HG02973 (cell line): ENCODE measurements around the gene TTC38.
A peak's percentile ranks its signal among the peaks of the same experiment; 100 is the strongest.

Source experiments
- ATAC-seq: cut with Tn5 transposase; IDR thresholded peaks from one replicate; pipeline ENCODE4 v1.9.1; 2021; ENCODE audit warnings: moderate library complexity; ENCODE audit not compliant: unreplicated experiment

TTC38 gene

GRCh38 chr22:46275455-46276122, 7.8 kb downstream of the TTC38 start:
- no peak for ATAC-seq

GRCh38 chr22:46276563-46276962, 8.8 kb downstream of the TTC38 start:
- ATAC-seq: no peak

GRCh38 chr22:46278656-46279645, 11.1 kb downstream of the TTC38 start:
- ATAC-seq: no peak

DNA sequence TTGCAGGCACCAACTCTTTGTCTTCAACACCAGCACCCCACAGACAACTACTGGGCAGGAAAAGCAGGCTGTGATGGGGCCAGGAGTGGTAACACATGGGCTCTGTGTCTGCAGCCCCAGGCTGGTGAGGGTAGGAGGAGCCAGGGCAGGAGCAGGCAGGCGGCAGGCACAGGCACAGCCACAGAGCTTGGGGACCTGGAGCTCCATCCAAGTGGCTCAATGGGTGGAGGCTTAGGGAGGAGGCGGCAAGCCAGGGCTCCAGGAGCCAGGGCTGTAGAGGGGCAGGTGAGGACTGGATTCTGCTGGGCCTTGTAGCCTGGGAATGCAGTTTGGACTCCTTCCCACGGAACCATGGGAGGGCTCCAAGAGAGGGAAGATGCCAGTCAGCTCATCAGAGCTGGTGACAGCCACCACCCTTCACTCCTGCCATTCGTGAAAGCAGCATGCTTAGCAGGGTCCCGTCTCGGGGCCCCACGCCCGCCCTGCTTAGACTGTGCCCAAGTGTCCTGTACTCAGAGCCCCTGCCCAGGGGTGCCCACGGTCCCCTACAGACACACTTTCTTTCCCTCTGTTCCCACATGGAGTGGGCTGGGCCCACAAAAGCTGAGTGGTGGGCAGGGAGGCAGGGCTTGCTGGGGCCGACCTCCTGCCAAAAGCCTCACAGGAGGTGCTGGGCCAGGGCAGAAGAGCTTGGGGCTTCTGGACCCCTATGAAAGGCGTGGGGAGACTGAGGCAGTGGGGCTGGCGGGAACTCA, 12.4 kb downstream of the TTC38 start:
- ATAC-seq: no peak

DNA sequence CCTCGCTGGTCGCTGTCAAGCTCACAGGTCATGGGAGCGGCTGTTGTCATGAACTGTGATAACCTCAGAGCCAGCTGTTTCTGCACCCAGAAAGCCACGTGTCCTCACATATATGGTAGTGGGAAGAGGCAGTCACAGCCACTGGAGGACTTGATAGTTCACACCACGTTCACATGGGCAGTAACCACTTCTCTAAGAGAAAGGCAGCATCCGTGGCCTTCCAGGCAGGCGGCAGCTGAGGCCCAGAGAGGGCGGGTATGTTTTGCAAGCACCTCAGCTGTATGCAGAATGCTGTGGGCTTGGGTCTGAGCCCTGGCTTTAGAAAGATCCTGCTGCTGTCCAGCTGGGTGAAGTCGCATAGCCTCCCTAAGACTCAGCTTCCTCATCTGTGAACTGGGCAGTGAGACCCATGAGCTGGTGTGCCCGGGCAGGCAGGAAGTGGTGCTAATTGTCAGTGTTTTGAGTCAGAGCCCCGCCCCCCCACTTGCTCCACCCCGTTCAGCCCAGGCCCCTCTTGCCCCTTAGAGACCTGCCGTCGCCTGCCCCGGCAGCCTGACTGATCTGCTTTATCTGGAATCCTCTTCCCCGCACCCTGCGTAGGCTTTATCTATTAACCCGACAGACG, 13.3 kb downstream of the TTC38 start:
- ATAC-seq: no peak

DNA sequence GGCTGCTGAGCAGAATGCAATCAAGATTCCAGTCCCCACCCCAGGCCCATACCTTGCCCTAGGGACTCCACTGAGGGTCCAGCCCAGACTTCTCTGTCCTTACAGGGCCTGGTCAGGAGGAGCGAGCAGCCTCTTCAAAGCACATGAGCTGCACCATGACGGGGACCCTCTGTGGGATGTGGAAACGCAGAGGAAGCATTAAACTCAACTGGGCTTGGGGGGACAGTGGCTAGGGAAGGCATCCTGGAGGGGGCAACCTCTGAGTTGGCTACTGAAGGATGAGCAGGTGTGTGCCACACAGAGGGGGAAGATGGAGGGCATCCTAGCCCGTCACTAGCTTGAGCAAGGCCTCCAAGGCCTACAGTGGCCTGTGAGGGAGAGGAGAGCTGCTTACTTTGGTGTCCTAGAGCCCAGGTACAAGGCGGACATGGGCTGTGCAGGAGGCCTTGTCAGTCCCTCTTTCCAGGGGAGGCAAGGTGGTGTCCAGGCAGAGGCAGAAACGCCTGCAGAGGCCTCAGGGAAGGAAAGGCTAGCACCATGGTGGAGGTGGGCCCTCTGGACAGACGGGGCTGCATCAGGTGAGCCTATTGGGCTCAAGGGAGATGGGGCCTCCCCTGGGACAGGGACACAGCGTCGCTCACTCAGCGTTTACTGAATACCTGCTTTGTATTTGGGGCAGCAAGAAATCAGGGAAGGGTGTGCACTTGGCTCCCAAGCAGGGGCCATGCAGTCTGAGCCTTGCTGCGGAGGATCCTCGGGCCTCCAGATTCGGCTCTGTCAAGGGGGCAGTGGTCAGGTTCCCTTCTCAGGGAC, 14.3 kb downstream of the TTC38 start:
- ATAC-seq: no peak

DNA sequence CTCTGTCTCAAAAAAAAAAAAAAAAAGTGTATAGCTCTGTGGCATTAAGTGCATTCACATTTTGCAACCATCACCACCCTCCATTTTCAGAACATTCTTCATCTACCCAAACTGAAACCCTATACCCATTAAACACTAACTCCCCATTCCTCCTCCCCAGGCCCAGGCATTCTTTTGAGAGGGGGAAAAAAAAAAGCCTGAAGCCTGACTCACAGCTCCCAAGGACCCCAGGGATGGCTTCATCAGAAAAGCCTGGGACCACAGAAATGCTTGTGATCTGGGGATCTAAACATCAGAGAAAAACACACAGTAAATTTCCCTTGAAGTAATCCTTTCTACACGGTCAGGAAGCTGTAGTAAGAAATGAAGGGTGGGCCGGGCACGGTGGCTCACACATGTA, 18.2 kb downstream of the TTC38 start:
- no peak for ATAC-seq

DNA sequence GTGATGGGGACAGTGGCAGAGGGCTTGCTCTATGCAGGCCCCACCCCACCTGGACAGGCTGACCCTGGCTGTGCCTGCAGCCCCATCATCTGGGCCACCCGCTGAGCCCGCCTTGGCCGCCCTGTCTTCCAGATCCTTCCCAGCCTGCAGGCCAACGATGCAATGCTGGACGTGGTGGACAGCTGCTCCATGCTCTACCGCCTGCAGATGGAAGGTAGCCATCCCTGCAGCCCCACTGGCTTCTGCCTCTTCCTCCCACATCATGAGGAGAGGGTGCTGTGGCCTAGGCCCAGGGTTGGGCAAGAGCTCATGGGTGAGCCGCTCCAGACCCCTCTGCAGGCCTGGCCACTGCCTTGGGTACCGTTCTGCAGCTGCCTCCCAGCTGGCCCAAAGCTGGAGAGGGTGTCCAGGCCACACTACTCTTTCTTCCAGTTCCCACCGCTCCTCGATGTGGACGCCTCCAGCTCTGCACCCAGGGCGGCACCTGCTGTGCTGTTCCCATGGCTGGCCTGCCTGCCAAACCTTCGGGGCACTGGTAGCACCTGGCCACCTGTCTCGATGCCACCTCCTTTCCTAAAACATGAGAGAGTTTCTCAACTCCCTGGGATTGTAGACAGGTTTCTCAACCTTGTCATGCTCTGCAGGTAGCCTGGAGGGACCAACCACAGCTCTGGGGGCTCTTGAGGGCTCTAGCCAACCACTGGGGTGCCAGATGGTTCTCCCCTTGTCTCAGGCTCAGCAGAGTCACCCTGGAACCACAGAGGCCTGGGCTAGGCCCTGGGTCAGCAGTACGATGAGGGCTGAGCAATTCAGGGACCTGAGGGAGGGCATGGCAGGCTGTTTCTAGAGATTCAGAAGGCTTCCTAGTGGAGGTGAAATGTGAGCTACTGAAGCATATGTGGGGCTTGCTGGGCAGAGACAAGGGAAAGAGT, 19.4 kb downstream of the TTC38 start:
- ATAC-seq: no peak

GRCh38 chr22:46287873-46288751, 20.3 kb downstream of the TTC38 start:
- ATAC-seq: peak; percentile 64

DNA sequence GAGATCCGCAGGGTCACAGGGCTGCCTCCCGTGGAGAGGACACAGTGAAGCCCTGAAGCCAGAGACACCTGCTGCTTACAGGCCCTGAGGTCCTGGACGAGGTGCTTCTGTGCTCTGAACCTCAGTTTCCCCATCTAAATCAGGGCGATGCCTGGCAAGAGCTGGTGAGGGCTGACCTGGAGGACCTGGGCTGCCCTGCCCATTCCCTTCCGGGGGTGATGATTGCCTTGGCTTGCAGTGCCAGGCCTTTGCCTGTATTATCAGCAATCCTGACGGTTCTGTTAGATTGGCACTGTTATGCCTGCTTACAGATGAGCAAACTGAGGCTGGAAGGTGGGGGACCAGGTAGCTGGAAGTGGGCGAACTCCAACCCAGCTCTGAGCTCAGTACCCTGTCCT, 21.0 kb downstream of the TTC38 start:
- no peak for ATAC-seq

DNA sequence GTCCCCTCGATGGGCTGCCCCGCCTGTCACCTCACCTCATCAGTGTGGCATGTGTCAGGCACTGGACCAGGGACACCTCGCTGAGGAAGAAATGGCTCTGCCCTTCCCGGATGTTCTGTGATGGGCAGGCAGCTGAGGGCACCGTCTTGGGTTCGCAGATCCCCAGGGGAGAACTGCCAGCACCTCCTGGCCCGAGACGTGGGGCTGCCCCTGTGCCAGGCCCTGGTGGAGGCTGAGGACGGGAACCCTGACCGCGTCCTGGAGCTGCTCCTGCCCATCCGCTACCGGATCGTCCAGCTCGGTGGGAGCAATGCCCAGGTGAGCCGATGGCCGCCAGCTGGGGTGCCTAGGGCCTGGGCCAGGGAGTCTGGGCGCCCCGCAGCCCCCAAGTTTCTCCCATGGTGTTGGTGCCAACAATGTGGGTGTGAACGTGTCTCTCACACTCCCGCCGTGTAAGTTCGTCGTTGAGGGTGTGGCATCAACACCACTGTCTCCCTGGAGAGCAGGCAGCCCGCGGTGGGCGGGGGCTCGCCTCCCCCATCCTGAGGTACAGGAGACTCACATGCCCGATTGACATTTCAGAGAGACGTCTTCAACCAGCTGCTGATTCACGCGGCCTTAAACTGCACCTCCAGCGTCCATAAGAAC, 21.6 kb downstream of the TTC38 start:
- no peak for ATAC-seq

DNA sequence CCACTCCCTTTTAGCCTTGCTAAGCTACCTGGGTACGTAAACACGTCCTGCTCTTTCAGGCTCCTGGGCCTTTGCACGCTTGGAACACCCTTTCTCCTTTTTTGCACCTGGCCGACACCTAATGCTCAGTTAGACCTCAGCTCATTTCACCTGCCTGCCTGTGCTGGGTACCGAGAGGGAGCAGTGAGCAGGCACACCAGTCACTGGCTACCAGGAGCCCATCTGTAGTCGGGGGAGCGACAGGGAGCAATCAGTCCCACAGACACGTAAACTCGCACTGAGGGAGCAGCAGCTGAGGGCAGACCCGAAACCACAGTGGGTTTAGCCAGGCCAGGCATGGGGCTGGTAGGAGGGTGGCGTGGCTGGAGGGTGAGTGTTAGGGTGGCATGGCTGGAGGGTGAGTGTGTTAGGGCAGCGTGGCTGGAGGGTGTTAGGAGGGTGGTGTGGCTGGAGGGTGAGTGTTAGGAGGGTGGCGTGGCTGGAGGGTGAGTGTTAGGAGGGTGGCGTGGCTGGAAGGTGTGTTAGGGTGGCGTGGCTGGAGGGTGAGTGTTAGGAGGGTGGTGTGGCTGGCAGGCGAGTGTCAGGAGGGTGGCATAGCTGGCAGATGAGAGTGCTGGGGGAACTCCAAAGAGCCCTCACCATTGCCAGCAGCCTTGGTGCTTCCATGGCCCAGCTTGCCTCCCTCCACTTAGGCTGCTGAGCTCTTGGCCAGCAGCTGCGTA, 22.5 kb downstream of the TTC38 start:
- no peak for ATAC-seq

DNA sequence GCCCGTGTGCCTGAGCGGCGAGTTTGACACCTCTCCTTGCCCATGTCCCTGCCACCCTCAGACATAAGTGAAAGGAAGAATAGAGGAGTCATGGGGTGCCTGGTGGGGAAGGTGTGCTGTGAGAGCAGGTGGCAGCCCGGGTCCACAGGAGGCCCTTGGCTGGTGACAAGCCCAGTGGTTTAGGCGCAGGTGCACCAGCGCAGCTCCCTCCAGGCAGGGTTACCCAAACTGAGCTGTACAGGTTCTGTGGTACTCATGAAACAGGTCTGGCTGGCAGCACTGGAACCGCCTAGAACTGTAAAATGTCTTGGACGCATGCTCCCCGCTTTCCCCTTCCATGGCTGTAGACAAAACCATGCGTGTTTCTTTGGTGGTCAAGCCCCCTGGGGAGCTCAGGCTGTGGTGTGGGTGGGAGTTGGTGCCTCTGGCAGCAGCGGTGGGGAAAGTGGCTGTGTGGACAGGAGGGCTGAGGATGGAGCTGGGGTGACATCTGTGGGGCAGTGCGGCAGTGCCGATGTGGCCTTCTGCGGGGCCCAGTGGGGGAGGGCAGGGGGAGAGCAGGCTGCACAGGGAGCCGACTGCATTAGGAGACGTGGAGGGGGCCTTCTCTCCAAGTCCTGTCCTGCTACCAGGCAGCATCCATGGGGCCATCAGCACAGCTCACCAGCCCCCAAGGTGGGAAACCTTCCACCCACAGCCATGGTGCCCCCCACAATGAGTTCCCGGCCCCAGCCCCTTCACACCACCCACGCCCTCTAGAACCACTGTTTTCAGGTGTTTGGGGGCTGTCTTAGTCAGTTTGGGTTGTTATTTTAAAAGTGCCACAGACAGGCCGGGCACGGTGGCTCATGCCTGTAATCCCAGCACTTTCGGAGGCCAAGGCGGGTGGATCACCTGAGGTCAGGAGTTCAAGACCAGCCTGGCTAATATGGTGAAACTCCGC, 23.3 kb downstream of the TTC38 start:
- ATAC-seq: no peak

- no peak for ATAC-seq
Observed at GRCh38 chr22:46292173-46292572, 24.4 kb downstream of the TTC38 start.

DNA sequence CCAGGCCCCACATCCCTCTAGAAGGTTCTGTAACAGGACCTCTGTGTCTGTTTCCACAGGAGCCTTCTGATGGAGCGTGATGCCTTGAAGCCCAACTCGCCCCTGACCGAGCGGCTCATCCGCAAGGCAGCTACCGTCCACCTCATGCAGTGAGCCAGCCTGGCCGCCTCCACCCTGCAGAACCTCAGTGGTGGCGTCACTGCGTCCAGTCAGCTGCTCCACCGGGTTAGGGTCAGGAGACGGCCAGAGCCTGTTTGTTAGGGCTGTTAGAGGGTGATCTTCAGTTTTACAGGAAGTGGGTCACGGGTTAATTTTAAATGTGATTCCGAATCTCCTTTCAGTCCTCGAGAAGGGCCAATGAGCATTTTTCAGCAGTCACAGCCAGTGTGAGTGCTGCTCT, 24.9 kb downstream of the TTC38 start:
- no peak for ATAC-seq
